Muscle layer of colon (tissue), 2 donors: ENCODE results near the gene AAMP.

Experiments used
- H3K27ac ChIP-seq: one replicate; pipeline ENCODE4 v1.7.0; 2013; ENCODE audit warnings: low read depth, mild to moderate bottlenecking, low read length, moderate library complexity
- H3K27me3 ChIP-seq, 2 donors: one replicate each; pipeline ENCODE4 v1.7.0; 2013; ENCODE audit warnings: low read length in 2 of 2, mild to moderate bottlenecking in 2 of 2; ENCODE audit not compliant: insufficient read depth in 2 of 2, control insufficient read depth in 1 of 2
- H3K36me3 ChIP-seq: one replicate; pipeline ENCODE4 v1.7.0; 2013; ENCODE audit warnings: mild to moderate bottlenecking, low read length; ENCODE audit not compliant: insufficient read depth
- H3K4me1 ChIP-seq: one replicate; pipeline ENCODE4 v1.7.0; 2013; ENCODE audit warnings: mild to moderate bottlenecking, low read length; ENCODE audit not compliant: insufficient read depth
- H3K4me3 ChIP-seq, 2 donors: one replicate each; pipeline ENCODE4 v1.7.0; 2013; ENCODE audit warnings: low read length in 2 of 2, low read depth in 1 of 2, mild to moderate bottlenecking in 1 of 2, moderate library complexity in 1 of 2
- H3K9ac ChIP-seq: one replicate; pipeline ENCODE4 v1.7.0; 2013; ENCODE audit warnings: low read length
- H3K9me3 ChIP-seq: one replicate; pipeline ENCODE4 v1.7.0; 2013; ENCODE audit warnings: mild to moderate bottlenecking, low read length
- donor health status: abdominal sarcoma.
- donor health status: Adenocarcinoma of cecum.

The AAMP gene

DNA sequence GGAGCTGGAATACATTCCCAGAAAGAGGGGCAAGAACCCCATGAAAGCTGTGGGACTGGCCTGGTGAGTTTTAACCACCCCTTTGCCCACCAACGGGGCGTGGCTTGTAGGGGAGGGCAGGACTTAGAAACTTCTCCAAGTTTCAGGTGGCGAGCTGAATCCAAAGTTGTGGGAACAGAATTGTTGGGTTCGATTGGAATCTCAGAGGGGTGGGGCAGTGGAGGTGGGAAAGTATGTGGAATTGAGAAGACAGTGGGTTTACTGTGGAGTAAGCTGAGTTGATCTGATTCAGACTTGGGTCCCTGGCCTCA lies 1.5 kb upstream of the AAMP start:
- H3K27ac ChIP-seq: peak overlapping the region; percentile 83
- H3K4me3 ChIP-seq: peak overlapping the region; percentile 82 to 90
- peak overlapping the region; percentile 40 for H3K9ac ChIP-seq
- peaks cover 33% of the 10 kb centered on the region for H3K4me1 ChIP-seq
- peaks cover 44% of the 10 kb centered on the region for H3K36me3 ChIP-seq
- H3K27me3 ChIP-seq: no peaks in the 10 kb centered on the region
- no peaks in the 10 kb centered on the region for H3K9me3 ChIP-seq

GRCh38 chr2:218270721-218271486 lies 967 bp upstream of the AAMP start:
- Histone ChIP-seq H3K9me3 (no peaks in the 10 kb centered on the region), H3K27me3 (no peaks in the 10 kb centered on the region), H3K4me3 (peak overlapping the region; percentile 82 to 90), H3K27ac (peak overlapping the region; percentile 83), H3K9ac (peak overlapping the region; percentile 40), H3K4me1 (peaks cover 33% of the 10 kb centered on the region), H3K36me3 (peaks cover 44% of the 10 kb centered on the region)

- peaks cover 48% of the 10 kb centered on the region for H3K4me1 ChIP-seq
- no peaks in the 10 kb centered on the region for H3K27me3 ChIP-seq
- H3K9ac ChIP-seq: no peak overlapping the region
- no peak overlapping the region for H3K4me3 ChIP-seq
- H3K36me3 ChIP-seq: peaks cover 44% of the 10 kb centered on the region
- no peak overlapping the region for H3K27ac ChIP-seq
- no peaks in the 10 kb centered on the region for H3K9me3 ChIP-seq
These were observed 2.7 kb downstream of the AAMP start for GRCh38 chr2:218267259-218267658.

DNA sequence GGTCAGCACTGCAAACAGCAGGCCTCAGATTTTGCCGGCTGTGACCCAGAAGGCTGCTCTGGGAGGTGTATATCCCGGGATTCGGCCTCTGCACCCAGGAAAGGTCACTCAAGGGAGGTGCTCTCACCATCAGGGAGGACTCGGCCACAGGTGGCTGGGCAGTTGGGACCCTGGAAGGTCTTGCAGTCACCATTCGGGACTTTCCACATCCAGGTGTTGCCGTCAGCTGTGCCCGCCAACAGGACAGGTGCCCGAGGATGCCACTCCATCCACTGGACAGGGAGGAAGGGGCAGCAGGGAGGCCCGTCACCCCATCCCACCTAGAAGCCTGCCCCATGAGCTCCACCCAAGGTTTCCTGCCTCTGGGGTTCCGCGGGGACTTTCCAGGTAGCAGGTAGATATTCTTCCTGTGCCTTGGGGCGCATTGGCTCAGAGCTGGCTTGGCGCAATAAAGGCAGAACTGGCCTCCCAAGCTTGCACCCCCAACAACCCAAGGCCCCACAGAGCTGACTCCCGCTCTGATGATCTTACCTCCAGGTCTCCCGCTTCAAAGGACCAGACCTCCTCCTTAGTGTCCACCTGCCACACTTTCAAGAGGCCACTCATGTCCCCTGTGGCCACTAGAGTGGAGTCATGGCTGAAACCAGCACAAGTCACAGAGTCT lies 3.5 kb downstream of the AAMP start:
- Histone ChIP-seq H3K27ac (no peak overlapping the region), H3K4me1 (peaks cover 48% of the 10 kb centered on the region)

DNA sequence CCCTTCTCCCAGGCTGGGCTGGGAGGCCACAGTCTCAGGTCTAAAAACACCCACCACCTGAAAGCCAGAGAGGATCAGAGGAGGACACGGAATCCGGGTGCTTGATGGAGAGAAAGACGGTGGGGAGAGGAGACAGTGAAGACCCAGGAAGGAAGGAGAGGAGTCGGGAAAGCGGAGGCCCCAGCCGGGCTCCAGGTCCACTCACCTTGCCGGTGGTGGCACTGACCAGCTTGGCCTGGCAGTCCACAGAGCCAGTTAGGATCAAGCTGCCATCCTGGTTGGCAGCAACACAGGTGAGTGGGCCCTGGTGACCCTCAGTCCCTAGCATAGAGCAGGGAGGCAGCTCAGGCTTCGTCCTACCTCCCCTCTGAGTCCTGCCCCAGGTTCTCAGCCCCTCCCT lies 4.3 kb downstream of the AAMP start:
- H3K9me3 ChIP-seq: no peaks in the 10 kb centered on the region
- peaks cover 44% of the 10 kb centered on the region for H3K36me3 ChIP-seq
- no peak overlapping the region for H3K27ac ChIP-seq
- peaks cover 50% of the 10 kb centered on the region for H3K4me1 ChIP-seq
- H3K27me3 ChIP-seq: no peaks in the 10 kb centered on the region
- H3K4me3 ChIP-seq: no peak overlapping the region
- H3K9ac ChIP-seq: no peak overlapping the region

More for the DNA sequence above, 3.5 kb downstream of the AAMP start:
- Histone ChIP-seq H3K4me3 (no peak overlapping the region), H3K36me3 (peaks cover 44% of the 10 kb centered on the region), H3K27me3 (no peaks in the 10 kb centered on the region), H3K9me3 (no peaks in the 10 kb centered on the region), H3K9ac (no peak overlapping the region)

GRCh38 chr2:218264773-218265561 lies 5.0 kb downstream of the AAMP start:
- H3K9me3 ChIP-seq: no peaks in the 10 kb centered on the region
- peaks cover 57% of the 10 kb centered on the region for H3K4me1 ChIP-seq
- no peak overlapping the region for H3K9ac ChIP-seq
- no peak overlapping the region for H3K4me3 ChIP-seq
- peak overlapping the region; percentile 24 for H3K27ac ChIP-seq
- no peaks in the 10 kb centered on the region for H3K27me3 ChIP-seq
- H3K36me3 ChIP-seq: peaks cover 44% of the 10 kb centered on the region

DNA sequence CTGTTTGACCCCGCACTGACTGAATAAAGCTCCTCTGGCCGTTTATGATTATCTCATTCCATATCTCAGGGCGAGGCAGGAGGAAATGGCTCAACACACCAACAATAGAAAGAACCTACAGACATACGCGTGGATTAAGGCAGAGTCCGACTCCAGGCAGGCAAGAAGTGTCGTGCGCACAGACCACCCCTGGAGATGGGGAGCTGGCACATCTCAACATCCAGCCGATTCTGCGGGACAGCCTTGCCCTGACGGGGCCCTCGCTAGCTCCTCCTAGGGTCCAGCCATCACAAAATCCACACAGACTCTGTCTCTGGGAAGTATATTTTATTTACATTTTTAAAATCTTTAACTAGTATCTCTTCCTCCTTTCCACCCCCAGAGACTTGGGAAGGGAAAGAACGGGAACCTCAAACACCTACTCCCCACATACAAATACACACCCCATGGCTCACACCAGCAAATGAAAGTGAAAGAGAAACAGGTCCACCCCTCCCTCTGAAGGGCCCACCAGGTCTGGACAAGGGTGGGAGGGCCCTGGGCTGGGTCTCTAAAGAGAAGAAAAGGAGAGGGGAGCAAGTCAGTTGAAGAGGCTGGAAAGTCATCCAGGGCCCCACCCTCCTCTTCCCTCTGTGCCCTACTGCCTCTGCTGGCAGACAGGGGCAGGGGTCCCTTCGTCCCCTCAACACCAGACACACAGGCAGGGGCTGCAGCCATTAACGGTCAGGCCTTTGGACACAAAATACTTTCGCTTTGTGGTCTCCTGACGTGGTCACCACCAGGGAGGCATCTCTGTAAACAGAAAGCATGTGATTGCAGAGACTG lies 5.9 kb downstream of the AAMP start:
- Histone ChIP-seq H3K9ac (no peak overlapping the region), H3K27ac (peak overlapping the region; percentile 24), H3K36me3 (peaks cover 44% of the 10 kb centered on the region), H3K4me3 (no peak overlapping the region), H3K27me3 (no peaks in the 10 kb centered on the region), H3K9me3 (no peaks in the 10 kb centered on the region), H3K4me1 (peaks cover 61% of the 10 kb centered on the region)

GRCh38 chr2:218262631-218263586 lies 7.0 kb downstream of the AAMP start:
- peaks cover 44% of the 10 kb centered on the region for H3K36me3 ChIP-seq
- H3K4me3 ChIP-seq: no peak overlapping the region
- peak overlapping the region; percentile 90 for H3K27ac ChIP-seq
- no peak overlapping the region for H3K9ac ChIP-seq
- no peaks in the 10 kb centered on the region for H3K27me3 ChIP-seq
- H3K4me1 ChIP-seq: peaks cover 65% of the 10 kb centered on the region
- H3K9me3 ChIP-seq: no peaks in the 10 kb centered on the region

DNA sequence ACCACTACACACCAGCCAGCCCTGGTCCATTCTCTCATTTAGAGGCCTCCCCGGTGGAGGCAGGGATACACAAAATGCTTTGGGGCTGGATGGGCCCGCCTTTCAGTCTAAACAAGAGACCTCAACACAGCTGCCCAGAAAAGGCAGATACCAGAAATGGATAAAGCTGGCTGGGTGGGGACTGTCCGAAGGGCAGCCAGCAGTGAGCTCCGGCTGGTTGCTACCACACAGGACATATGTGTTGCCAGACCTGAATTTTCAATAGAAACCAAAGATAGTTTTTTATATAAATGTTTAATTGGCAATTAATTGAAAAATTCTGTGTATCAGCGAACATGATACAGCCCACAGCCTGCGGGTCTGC lies 7.7 kb downstream of the AAMP start:
- Histone ChIP-seq H3K27ac (peak overlapping the region; percentile 90), H3K36me3 (peaks cover 38% of the 10 kb centered on the region), H3K9me3 (no peaks in the 10 kb centered on the region), H3K4me1 (peaks cover 65% of the 10 kb centered on the region), H3K9ac (no peak overlapping the region), H3K27me3 (no peaks in the 10 kb centered on the region), H3K4me3 (no peak overlapping the region)

DNA sequence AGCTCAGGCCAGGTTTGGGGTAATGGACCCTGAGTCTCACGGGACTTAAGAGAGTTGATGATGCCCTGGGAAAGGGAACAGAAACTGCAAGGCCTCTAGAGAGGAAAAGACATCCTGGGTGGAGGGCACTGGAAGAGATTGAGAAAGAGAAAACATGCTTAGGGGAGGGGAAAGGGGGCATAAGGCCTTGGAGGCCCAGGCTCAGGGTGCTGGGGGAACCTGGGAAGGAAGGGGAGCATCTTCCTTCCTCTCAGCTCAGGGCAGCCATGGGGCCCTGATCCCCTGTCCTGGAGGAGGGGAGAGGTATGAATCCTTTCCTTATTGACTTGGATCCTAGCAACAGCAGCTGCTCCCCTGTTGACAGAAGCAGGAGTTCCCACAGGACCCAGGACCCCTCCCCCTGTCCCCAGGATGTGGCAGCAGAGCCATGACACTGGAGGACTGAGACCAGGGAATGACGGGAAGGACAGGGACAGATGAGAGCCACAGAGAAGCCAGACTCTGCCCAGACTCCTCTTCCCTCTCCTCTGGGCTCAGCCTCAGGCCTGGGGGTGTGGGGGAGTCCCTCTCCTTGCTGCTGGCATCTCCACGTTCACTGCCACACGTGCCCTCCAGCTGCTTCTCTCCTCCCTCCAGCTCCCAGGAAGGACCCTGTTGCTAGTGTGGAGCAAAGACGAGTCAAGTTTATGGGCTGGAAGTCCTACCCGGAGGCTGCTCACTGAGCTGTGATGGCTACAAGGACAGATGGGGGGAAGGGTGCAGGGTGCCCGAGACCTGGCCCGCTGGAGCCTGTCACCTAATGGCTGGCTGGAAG lies 8.3 kb downstream of the AAMP start:
- peaks cover 65% of the 10 kb centered on the region for H3K4me1 ChIP-seq
- H3K4me3 ChIP-seq: peak overlapping the region in 1 of 2 donors; percentile 25
- no peaks in the 10 kb centered on the region for H3K9me3 ChIP-seq
- peak overlapping the region; percentile 90 for H3K27ac ChIP-seq
- H3K27me3 ChIP-seq: no peaks in the 10 kb centered on the region
- peaks cover 32% of the 10 kb centered on the region for H3K36me3 ChIP-seq
- no peak overlapping the region for H3K9ac ChIP-seq
